ENCODE results near the gene GNAZ.

DNA sequence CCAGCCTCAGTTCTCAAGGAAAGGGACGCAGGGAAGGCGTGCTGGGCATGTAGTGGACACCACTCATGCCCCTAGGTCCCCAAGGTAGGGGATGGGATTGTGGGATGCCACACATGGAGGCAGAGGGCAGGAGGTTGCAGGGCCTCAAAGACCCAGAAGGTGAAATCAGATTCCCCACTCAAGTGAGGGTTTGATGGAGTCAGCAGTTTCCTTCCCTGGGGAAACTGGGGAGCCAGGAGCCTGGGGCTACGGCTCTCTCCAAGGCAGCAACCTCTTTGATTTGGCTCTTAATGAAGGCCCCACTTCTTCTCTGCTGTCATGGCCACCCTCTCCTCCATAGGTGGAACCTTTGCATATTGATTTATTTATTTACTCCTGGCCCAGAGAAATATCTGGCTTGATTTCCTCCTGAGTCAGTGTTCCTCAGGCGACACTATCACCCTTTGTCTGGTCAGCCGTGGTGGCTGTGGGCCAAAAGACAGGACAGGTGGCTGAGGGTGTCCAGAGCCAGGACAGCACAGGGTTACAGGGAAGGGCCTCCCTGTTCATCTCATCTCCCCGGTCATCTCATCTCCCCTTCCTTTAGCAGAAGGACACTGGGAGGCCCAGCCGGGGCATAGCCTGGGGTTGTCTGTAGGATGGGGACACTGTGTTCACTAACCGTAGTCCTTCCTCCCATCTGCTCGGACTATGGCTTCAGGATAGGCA, 9.6 kb downstream of the GNAZ start:
- TF ChIP-seq POLR2AphosphoS5 (IDR thresholded peaks at IDR 0.05): no peak
- TF ChIP-seq, protein P1, sequence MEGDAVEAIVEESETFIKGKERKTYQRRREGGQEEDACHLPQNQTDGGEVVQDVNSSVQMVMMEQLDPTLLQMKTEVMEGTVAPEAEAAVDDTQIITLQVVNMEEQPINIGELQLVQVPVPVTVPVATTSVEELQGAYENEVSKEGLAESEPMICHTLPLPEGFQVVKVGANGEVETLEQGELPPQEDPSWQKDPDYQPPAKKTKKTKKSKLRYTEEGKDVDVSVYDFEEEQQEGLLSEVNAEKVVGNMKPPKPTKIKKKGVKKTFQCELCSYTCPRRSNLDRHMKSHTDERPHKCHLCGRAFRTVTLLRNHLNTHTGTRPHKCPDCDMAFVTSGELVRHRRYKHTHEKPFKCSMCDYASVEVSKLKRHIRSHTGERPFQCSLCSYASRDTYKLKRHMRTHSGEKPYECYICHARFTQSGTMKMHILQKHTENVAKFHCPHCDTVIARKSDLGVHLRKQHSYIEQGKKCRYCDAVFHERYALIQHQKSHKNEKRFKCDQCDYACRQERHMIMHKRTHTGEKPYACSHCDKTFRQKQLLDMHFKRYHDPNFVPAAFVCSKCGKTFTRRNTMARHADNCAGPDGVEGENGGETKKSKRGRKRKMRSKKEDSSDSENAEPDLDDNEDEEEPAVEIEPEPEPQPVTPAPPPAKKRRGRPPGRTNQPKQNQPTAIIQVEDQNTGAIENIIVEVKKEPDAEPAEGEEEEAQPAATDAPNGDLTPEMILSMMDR (IDR thresholded peaks at IDR 0.05): no peak

Measured in transverse colon (tissue), 4 donors.